Mucosa of descending colon (tissue), 3 donors: ENCODE measurements around the gene TDP1. TPM values are rescaled to one million over a fixed set of nuclear protein-coding genes. Genes with fewer than 3 reads are reported as not detected.
"Not testable (repeated sequence)": the region's sequence is repeated elsewhere in the genome, so short reads cannot be mapped to it uniquely, and the experiment has no call there.

ENCODE experiments used
- ATAC-seq: fragments of 200-7000 bp; cut with Tn5 transposase; one replicate; pipeline ENCODE4 v1.9.1; 2020; ENCODE audit warnings: mild to moderate bottlenecking, moderate library complexity
- DNase-seq, 3 donors: peaks; one replicate each; pipeline ENCODE4 v3.0.0-alpha.2; 2020
- H3K36me3 ChIP-seq: fragments of 200-600 bp; one replicate; pipeline ENCODE4 v1.8.0; 2021; ENCODE audit warnings: low read depth, mild to moderate bottlenecking
- H3K4me1 ChIP-seq: fragments of 200-600 bp; one replicate; pipeline ENCODE4 v1.8.0; 2021; ENCODE audit warnings: low read depth, mild to moderate bottlenecking
- H3K4me3 ChIP-seq: fragments of 200-600 bp; one replicate; pipeline ENCODE4 v1.8.0; 2021; ENCODE audit warnings: mild to moderate bottlenecking
- H3K9me3 ChIP-seq: fragments of 200-600 bp; one replicate; pipeline ENCODE4 v1.8.0; 2021; ENCODE audit warnings: mild to moderate bottlenecking
- intact Hi-C, 2 donors: fragments of 100-400 bp; cut with DNase I in 1 of 2; cut with micrococcal nuclease in 1 of 2; formaldehyde crosslinking; loops; one replicate each; pipeline versions ENCODE4 v1.11.0 to v1.11.1; 2022; cut with DNase I, micrococcal nuclease
- total RNA-seq, 3 donors: library from RNA; stranded (reverse); fragmentation: NEBNext Ultra II Directional in 2 of 3; extraction: Animal tissue kit (Norgen Biotek cat#: 25700) in 2 of 3; gene quantifications; one replicate each; pipeline versions ENCODE4 v1.2.1 to v1.2.4, GENCODE V29; 2021 to 2023
- TF ChIP-seq, protein P1 (sequence below): fragments of 200-600 bp; IDR thresholded peaks from one replicate; pipeline ENCODE4 v1.8.0; 2022; ENCODE audit warnings: antibody characterized with exemption, mild to moderate bottlenecking
- donor health status: DM: no; HTN: no; CAD: no; lungs with moderate emphysema.
- donor health status: DM: no; HTN: no; CAD: no.
- donor health status: DM: no; HTN: yes; CAD: no.

TDP1 gene
- total RNA-seq, 3 donors from 2014 or later = 12.6 to 19.0 (median 14.2) TPM

GRCh38 chr14:90024910-90025309 lies 69.2 kb downstream of the TDP1 start:
- TF ChIP-seq, protein P1, sequence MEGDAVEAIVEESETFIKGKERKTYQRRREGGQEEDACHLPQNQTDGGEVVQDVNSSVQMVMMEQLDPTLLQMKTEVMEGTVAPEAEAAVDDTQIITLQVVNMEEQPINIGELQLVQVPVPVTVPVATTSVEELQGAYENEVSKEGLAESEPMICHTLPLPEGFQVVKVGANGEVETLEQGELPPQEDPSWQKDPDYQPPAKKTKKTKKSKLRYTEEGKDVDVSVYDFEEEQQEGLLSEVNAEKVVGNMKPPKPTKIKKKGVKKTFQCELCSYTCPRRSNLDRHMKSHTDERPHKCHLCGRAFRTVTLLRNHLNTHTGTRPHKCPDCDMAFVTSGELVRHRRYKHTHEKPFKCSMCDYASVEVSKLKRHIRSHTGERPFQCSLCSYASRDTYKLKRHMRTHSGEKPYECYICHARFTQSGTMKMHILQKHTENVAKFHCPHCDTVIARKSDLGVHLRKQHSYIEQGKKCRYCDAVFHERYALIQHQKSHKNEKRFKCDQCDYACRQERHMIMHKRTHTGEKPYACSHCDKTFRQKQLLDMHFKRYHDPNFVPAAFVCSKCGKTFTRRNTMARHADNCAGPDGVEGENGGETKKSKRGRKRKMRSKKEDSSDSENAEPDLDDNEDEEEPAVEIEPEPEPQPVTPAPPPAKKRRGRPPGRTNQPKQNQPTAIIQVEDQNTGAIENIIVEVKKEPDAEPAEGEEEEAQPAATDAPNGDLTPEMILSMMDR = no peak
- H3K36me3 ChIP-seq = no peaks in the 10 kb centered on the region
- no peak for ATAC-seq

GRCh38 chr14:90026608-90027007 lies 70.9 kb downstream of the TDP1 start:
- ATAC-seq, H3K9me3 ChIP-seq, H3K4me1 ChIP-seq, H3K4me3 ChIP-seq, H3K36me3 ChIP-seq, DNase-seq, intact Hi-C loops: not testable (repeated sequence)

More at GRCh38 chr14:90024910-90025309, 69.2 kb downstream of the TDP1 start:
- Histone ChIP-seq H3K4me3 (no peak overlapping the region), H3K9me3 (no peaks in the 10 kb centered on the region), H3K4me1 (no peaks in the 10 kb centered on the region)
- intact Hi-C loops = no loop called here
- DNase-seq = no peak

DNA sequence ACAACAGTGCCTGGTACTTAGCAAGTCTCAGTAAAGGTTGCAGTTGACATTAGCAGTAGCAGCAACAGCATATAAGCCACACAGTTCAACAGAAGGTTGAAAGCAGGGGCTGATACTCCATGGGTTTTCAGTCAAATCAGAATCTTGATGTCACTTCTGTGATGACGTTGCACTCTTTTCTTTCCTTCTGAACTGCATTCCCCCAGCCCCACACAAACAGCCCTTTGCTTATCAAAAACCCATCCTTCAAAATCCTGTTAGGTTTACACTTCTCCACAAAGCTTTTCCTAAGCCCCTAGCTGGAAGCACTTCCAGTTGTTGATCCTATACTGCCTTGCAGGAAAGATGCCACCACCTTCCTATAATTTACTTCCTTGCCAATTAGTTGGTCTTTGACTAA lies 72.1 kb downstream of the TDP1 start:
- intact Hi-C loops = no loop called here
- H3K36me3 ChIP-seq = no peaks in the 10 kb centered on the region
- DNase-seq = no peak

GRCh38 chr14:90034156-90034555 lies 78.4 kb downstream of the TDP1 start:
- intact Hi-C loops = no loop called here
- H3K36me3 ChIP-seq = no peaks in the 10 kb centered on the region
- no peaks in the 10 kb centered on the region for H3K9me3 ChIP-seq
- no peak for DNase-seq
- H3K4me1 ChIP-seq = no peaks in the 10 kb centered on the region
- TF ChIP-seq, protein P1 = no peak
- no peak overlapping the region for H3K4me3 ChIP-seq
- ATAC-seq = no peak

More for the DNA sequence above, 72.1 kb downstream of the TDP1 start:
- ATAC-seq = no peak
- no peak overlapping the region for H3K4me3 ChIP-seq
- no peaks in the 10 kb centered on the region for H3K9me3 ChIP-seq
- H3K4me1 ChIP-seq = no peaks in the 10 kb centered on the region
- TF ChIP-seq, protein P1 = no peak

DNA sequence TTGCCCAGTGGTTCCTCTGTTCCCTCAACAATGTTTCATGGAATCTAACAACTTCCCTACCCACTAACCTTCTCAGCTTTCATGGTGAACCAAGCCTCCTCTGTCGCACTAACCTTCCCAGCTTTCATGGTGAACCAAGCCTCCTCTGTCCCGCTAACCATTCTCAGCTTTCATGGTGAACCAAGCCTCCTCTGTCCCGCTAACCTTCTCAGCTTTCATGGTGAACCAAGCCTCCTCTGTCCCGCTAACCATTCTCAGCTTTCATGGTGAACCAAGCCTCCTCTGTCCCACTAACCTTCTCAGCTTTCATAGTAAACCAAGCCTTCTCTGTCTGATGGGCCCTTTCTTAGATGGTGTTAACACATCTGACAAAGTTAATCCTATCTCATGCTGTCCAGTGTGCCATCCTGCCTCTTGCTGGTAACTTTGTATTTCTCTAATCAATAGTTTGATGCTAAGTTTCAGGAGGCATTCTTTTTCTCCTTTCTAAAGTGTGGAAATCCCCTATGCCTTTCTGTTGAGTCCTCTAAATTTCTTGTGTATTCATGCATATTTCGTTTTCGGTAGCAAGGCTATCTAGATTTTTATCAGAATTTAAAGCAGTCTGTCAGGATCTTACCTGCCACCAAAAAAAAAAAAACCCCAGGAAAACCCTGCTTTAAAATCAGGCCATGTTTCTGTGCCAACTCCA lies 79.3 kb downstream of the TDP1 start:
- H3K36me3 ChIP-seq = no peaks in the 10 kb centered on the region
- DNase-seq = no peak
- ATAC-seq = no peak
- no peaks in the 10 kb centered on the region for H3K9me3 ChIP-seq
- intact Hi-C loops = no loop called here
- H3K4me1 ChIP-seq = no peaks in the 10 kb centered on the region
- H3K4me3 ChIP-seq = no peak overlapping the region
- TF ChIP-seq, protein P1 = no peak

GRCh38 chr14:90039253-90040010 lies 83.7 kb downstream of the TDP1 start:
- intact Hi-C loops = no loop called here
- TF ChIP-seq, protein P1 = no peak
- H3K4me3 ChIP-seq = no peak overlapping the region
- no peaks in the 10 kb centered on the region for H3K4me1 ChIP-seq
- no peaks in the 10 kb centered on the region for H3K9me3 ChIP-seq
- ATAC-seq (no peak), DNase-seq (no peak)
- no peaks in the 10 kb centered on the region for H3K36me3 ChIP-seq
